HEK293 (cell line): Measurements from ENCODE around the gene SCN8A.

Experiments
- CTCF ChIA-PET: fragments of 350-600 bp; formaldehyde crosslinking; extraction: SDS; loops from one replicate; lab custom pipeline; 2021; ENCODE audit warnings: antibody characterized with exemption; lab: Yijun Ruan, JAX
- POLR2A ChIA-PET: fragments of 300-600 bp; formaldehyde crosslinking; extraction: SDS; loops from one replicate; lab custom pipeline; 2020; ENCODE audit warnings: antibody characterized with exemption, inconsistent platforms; lab: Yijun Ruan, JAX
- H3K27ac ChIP-seq: fragments of 200-500 bp; sonication (Bioruptor generic); 2 replicates; pipeline ENCODE4 v1.5.1; 2014; ENCODE audit warnings: low read depth, low read length, control low read depth, inconsistent platforms; ENCODE audit errors: extremely low read depth
- H3K36me3 ChIP-seq, 2 experiments: fragments of 200-500 bp in 1 of 2; sonication (Bioruptor generic) in 1 of 2; 1 replicate in 1 of 2; 2 replicates in 1 of 2; pipeline ENCODE4 v1.5.1; 2014 to 2017; ENCODE audit warnings: inconsistent platforms in 2 of 2, low read length in 2 of 2; ENCODE audit not compliant: control insufficient read depth in 2 of 2, insufficient read depth in 1 of 2
- H3K4me1 ChIP-seq: fragments of 200-500 bp; sonication (Bioruptor generic); 2 replicates; pipeline ENCODE4 v1.5.1; 2014; ENCODE audit warnings: mild to moderate bottlenecking, low read length, inconsistent platforms; ENCODE audit not compliant: control insufficient read depth, insufficient read depth
- H3K4me3 ChIP-seq: 2 replicates; pipeline ENCODE4 v1.5.1; 2011; ENCODE audit warnings: low read depth, mild to moderate bottlenecking, control low read depth, low read length, moderate library complexity
- H3K9me3 ChIP-seq: fragments of 200-500 bp; sonication (Bioruptor generic); 2 replicates; pipeline ENCODE4 v1.5.1; 2014; ENCODE audit warnings: low read depth, low read length, inconsistent platforms; ENCODE audit not compliant: control insufficient read depth, insufficient read depth
- ATF2 ChIP-seq: fragments of 450-650 bp; formaldehyde crosslinking; IDR thresholded peaks from 2 replicates; pipeline ENCODE4 v1.5.1; 2016; ENCODE audit warnings: missing biosample characterization, missing genetic modification characterization, low read depth
- GFI1B ChIP-seq: fragments of 450-650 bp; formaldehyde crosslinking; IDR thresholded peaks from 2 replicates; pipeline ENCODE4 v1.5.1; 2016; ENCODE audit warnings: missing biosample characterization, missing genetic modification characterization
- GLIS1 ChIP-seq: fragments of 450-650 bp; formaldehyde crosslinking; IDR thresholded peaks from 2 replicates; pipeline ENCODE4 v1.5.1; 2016; ENCODE audit warnings: missing biosample characterization, missing genetic modification characterization
- PRDM6 ChIP-seq: fragments of 450-650 bp; formaldehyde crosslinking; IDR thresholded peaks from 2 replicates; pipeline ENCODE4 v1.5.1; 2017; ENCODE audit warnings: missing biosample characterization, missing genetic modification characterization
- RBAK ChIP-seq: fragments of 450-650 bp; formaldehyde crosslinking; IDR thresholded peaks from 2 replicates; pipeline ENCODE4 v1.5.1; 2016; ENCODE audit warnings: missing biosample characterization, missing genetic modification characterization
- ZBTB21 ChIP-seq: fragments of 450-650 bp; formaldehyde crosslinking; IDR thresholded peaks from 2 replicates; pipeline ENCODE4 v1.5.1; 2017; ENCODE audit warnings: missing biosample characterization, missing genetic modification characterization
- ZFP69B ChIP-seq: fragments of 450-650 bp; formaldehyde crosslinking; IDR thresholded peaks from 2 replicates; pipeline ENCODE4 v1.5.1; 2016; ENCODE audit warnings: missing biosample characterization, missing genetic modification characterization
- ZNF10 ChIP-seq: fragments of 450-650 bp; formaldehyde crosslinking; IDR thresholded peaks from 2 replicates; pipeline ENCODE4 v1.5.1; 2017; ENCODE audit warnings: missing biosample characterization, missing genetic modification characterization
- ZNF114 ChIP-seq: fragments of 450-650 bp; formaldehyde crosslinking; IDR thresholded peaks from 2 replicates; pipeline ENCODE4 v1.5.0; 2017; ENCODE audit warnings: missing biosample characterization, missing genetic modification characterization
- ZNF211 ChIP-seq: fragments of 450-650 bp; formaldehyde crosslinking; IDR thresholded peaks from 2 replicates; pipeline ENCODE4 v1.5.1; 2016; ENCODE audit warnings: low read depth, missing biosample characterization, missing genetic modification characterization
- ZNF248 ChIP-seq: fragments of 450-650 bp; formaldehyde crosslinking; IDR thresholded peaks from 2 replicates; pipeline ENCODE4 v1.5.1; 2017; ENCODE audit warnings: missing biosample characterization, missing genetic modification characterization
- ZNF416 ChIP-seq: fragments of 450-650 bp; formaldehyde crosslinking; IDR thresholded peaks from 2 replicates; pipeline ENCODE4 v1.5.1; 2016; ENCODE audit warnings: missing biosample characterization, missing genetic modification characterization
- ZNF48 ChIP-seq: fragments of 450-650 bp; formaldehyde crosslinking; IDR thresholded peaks from 2 replicates; pipeline ENCODE4 v1.5.1; 2016; ENCODE audit warnings: missing biosample characterization, missing genetic modification characterization
- ZNF629 ChIP-seq: fragments of 450-650 bp; formaldehyde crosslinking; IDR thresholded peaks from 2 replicates; pipeline ENCODE4 v1.5.1; 2017; ENCODE audit warnings: missing biosample characterization, missing genetic modification characterization
- ZNF670 ChIP-seq: fragments of 450-650 bp; formaldehyde crosslinking; IDR thresholded peaks from 2 replicates; pipeline ENCODE4 v1.5.1; 2016; ENCODE audit warnings: missing biosample characterization, missing genetic modification characterization, low read depth
- ZNF701 ChIP-seq: fragments of 450-650 bp; formaldehyde crosslinking; IDR thresholded peaks from 2 replicates; pipeline ENCODE4 v1.5.1; 2016; ENCODE audit warnings: missing biosample characterization, missing genetic modification characterization
- ZNF792 ChIP-seq: fragments of 450-650 bp; formaldehyde crosslinking; IDR thresholded peaks from 2 replicates; pipeline ENCODE4 v1.5.1; 2016; ENCODE audit warnings: missing biosample characterization, missing genetic modification characterization
- TF ChIP-seq, protein P1 (sequence below): fragments of 450-650 bp; formaldehyde crosslinking; IDR thresholded peaks from 2 replicates; pipeline ENCODE4 v1.5.1; 2016; ENCODE audit warnings: missing biosample characterization, missing genetic modification characterization
- TF ChIP-seq, protein P2 (sequence below): IDR thresholded peaks from 2 replicates; pipeline ENCODE4 v1.6.1; 2011; ENCODE audit warnings: mild to moderate bottlenecking, low read depth, low read length, borderline replicate concordance
- TF ChIP-seq, protein P3 (sequence below): fragments of 450-650 bp; formaldehyde crosslinking; IDR thresholded peaks from 2 replicates; pipeline ENCODE4 v1.5.1; 2016; ENCODE audit warnings: missing biosample characterization, missing genetic modification characterization

Gene SCN8A

GRCh38 chr12:51726931-51727330 lies 135.9 kb downstream of the SCN8A start:
- CTCF ChIA-PET = interaction anchor here (1.8 kb wide), 1 partner anchor 97 kb away, joined by 6 read pairs; no protein-coding TSS in a partner anchor
- Histone ChIP-seq H3K4me3 (no peak overlapping the region), H3K36me3 (no peaks in the 10 kb centered on the region), H3K9me3 (no peaks in the 10 kb centered on the region), H3K27ac (no peak overlapping the region), H3K4me1 (no peaks in the 10 kb centered on the region)
- POLR2A ChIA-PET = no interaction called here
- TF ChIP-seq ZNF416 (tag by site-specific recombination) (no peak), GFI1B (tag by site-specific recombination) (no peak)

DNA sequence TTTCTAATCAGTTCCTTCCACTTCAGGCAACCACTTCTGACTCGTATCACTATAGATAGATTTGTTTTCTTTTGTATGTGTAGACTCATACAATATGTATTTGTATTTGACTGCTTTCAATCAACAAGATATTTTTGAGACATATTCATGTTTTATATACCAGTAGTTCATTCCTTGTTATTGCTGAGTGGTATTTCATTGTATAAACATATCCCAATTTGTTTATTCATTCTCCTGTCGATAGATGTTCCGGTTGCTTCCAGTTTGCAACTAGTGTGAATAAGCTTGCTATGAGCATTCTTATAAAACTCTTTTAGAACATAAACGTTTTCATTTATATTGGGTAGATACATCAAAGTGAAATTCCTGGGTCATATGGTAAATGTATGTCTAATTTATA lies 138.3 kb downstream of the SCN8A start:
- H3K4me1 ChIP-seq = no peaks in the 10 kb centered on the region
- TF ChIP-seq ZNF114 (tag by site-specific recombination) (no peak), ATF2 (tag by site-specific recombination) (no peak), ZFP69B (tag by site-specific recombination) (no peak), ZNF248 (tag by site-specific recombination) (no peak), ZBTB21 (tag by site-specific recombination) (no peak), GLIS1 (tag by site-specific recombination) (no peak), RBAK (tag by site-specific recombination) (no peak), ZNF10 (no peak), ZNF670 (tag by site-specific recombination) (no peak), ZNF48 (tag by site-specific recombination) (no peak), ZNF629 (no peak), ZNF211 (no peak), ZNF701 (tag by site-specific recombination) (no peak), PRDM6 (tag by site-specific recombination) (no peak), ZNF792 (no peak)
- TF ChIP-seq, protein P1, sequence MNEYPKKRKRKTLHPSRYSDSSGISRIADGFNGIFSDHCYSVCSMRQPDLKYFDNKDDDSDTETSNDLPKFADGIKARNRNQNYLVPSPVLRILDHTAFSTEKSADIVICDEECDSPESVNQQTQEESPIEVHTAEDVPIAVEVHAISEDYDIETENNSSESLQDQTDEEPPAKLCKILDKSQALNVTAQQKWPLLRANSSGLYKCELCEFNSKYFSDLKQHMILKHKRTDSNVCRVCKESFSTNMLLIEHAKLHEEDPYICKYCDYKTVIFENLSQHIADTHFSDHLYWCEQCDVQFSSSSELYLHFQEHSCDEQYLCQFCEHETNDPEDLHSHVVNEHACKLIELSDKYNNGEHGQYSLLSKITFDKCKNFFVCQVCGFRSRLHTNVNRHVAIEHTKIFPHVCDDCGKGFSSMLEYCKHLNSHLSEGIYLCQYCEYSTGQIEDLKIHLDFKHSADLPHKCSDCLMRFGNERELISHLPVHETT = no peak
- TF ChIP-seq, protein P2, sequence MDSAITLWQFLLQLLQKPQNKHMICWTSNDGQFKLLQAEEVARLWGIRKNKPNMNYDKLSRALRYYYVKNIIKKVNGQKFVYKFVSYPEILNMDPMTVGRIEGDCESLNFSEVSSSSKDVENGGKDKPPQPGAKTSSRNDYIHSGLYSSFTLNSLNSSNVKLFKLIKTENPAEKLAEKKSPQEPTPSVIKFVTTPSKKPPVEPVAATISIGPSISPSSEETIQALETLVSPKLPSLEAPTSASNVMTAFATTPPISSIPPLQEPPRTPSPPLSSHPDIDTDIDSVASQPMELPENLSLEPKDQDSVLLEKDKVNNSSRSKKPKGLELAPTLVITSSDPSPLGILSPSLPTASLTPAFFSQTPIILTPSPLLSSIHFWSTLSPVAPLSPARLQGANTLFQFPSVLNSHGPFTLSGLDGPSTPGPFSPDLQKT = no peak
- TF ChIP-seq, protein P3, sequence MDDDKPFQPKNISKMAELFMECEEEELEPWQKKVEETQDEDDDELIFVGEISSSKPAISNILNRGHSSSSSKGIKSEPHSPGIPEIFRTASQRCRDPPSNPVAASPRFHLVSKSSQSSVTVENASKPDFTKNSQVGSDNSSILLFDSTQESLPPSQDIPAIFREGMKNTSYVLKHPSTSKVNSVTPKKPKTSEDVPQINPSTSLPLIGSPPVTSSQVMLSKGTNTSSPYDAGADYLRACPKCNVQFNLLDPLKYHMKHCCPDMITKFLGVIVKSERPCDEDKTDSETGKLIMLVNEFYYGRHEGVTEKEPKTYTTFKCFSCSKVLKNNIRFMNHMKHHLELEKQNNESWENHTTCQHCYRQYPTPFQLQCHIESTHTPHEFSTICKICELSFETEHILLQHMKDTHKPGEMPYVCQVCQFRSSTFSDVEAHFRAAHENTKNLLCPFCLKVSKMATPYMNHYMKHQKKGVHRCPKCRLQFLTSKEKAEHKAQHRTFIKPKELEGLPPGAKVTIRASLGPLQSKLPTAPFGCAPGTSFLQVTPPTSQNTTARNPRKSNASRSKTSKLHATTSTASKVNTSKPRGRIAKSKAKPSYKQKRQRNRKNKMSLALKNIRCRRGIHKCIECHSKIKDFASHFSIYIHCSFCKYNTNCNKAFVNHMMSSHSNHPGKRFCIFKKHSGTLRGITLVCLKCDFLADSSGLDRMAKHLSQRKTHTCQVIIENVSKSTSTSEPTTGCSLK (tag by site-specific recombination) = no peak
- no peaks in the 10 kb centered on the region for H3K9me3 ChIP-seq
- no peak overlapping the region for H3K4me3 ChIP-seq
- no peak overlapping the region for H3K27ac ChIP-seq
- CTCF ChIA-PET = no interaction called here
- H3K36me3 ChIP-seq = no peaks in the 10 kb centered on the region
- POLR2A ChIA-PET = no interaction called here
